ENCODE measurements around the gene C10orf62.

C10orf62 gene

GRCh38 chr10:97585439-97585811 is 4.1 kb upstream of the C10orf62 start:
- TF ChIP-seq CTCF (conservative IDR thresholded peaks at IDR 0.05), result no peak
- H3K27ac ChIP-seq, result no peak overlapping the region

GRCh38 chr10:97587183-97587582 is 2.3 kb upstream of the C10orf62 start:
- no peak overlapping the region for H3K27ac ChIP-seq
- TF ChIP-seq CTCF (conservative IDR thresholded peaks at IDR 0.05), result no peak

- no peak for TF ChIP-seq CTCF (conservative IDR thresholded peaks at IDR 0.05)
- no peak overlapping the region for H3K27ac ChIP-seq
These were observed 694 bp downstream of the C10orf62 start for GRCh38 chr10:97590082-97590747.

- TF ChIP-seq CTCF (conservative IDR thresholded peaks at IDR 0.05), result no peak
- no peak overlapping the region for H3K27ac ChIP-seq
These were observed 1.4 kb downstream of the C10orf62 start for GRCh38 chr10:97590748-97591495.

- no peak overlapping the region for H3K27ac ChIP-seq
- TF ChIP-seq CTCF (conservative IDR thresholded peaks at IDR 0.05), result no peak
These were observed 3.9 kb downstream of the C10orf62 start for GRCh38 chr10:97593421-97593820.

- no peak overlapping the region for H3K27ac ChIP-seq
- no peak for TF ChIP-seq CTCF (conservative IDR thresholded peaks at IDR 0.05)
These were observed 6.9 kb downstream of the C10orf62 start for GRCh38 chr10:97596101-97597082.

GRCh38 chr10:97597778-97598177 is 8.3 kb downstream of the C10orf62 start:
- no peak overlapping the region for H3K27ac ChIP-seq
- TF ChIP-seq CTCF (conservative IDR thresholded peaks at IDR 0.05), result no peak
